CD4-positive, alpha-beta memory T cell (primary cell): ENCODE results near the gene ACYP1. TPM values are rescaled to one million over a fixed set of nuclear protein-coding genes. Genes with fewer than 3 reads are reported as not detected.
A peak's percentile ranks its signal among the peaks of the same experiment; 100 is the strongest.

ENCODE experiments used
- CTCF ChIA-PET: fragments of 350-600 bp; sonication (Branson Sonifier 250); formaldehyde crosslinking; loops from one replicate; lab custom pipeline; 2021; ENCODE audit warnings: inconsistent platforms; ENCODE audit not compliant: partially characterized antibody; lab: Charles Lee
- POLR2A ChIA-PET: fragments of 350-600 bp; sonication (Branson Sonifier 250); formaldehyde crosslinking; loops from one replicate; lab custom pipeline; 2021; ENCODE audit not compliant: partially characterized antibody; lab: Charles Lee
- DNase-seq, 5 donors: peaks; one replicate each; pipeline versions ENCODE4 v3.0.0 to v3.0.0-alpha.2; 2020 to 2022; ENCODE audit warnings: mixed read lengths in 1 of 5
- H3K27ac ChIP-seq: one replicate; pipeline ENCODE4 v1.7.0; 2013; ENCODE audit warnings: low read depth, low read length
- H3K27me3 ChIP-seq: 2 replicates; pipeline ENCODE4 v1.7.0; 2013; ENCODE audit warnings: mild to moderate bottlenecking, low read length, moderate library complexity; ENCODE audit not compliant: insufficient read depth
- H3K36me3 ChIP-seq: 2 replicates; pipeline ENCODE4 v1.7.0; 2013; ENCODE audit warnings: mild to moderate bottlenecking, low read length, moderate library complexity; ENCODE audit not compliant: insufficient read depth
- H3K4me1 ChIP-seq: 2 replicates; pipeline ENCODE4 v1.7.0; 2013; ENCODE audit warnings: mild to moderate bottlenecking, low read length, moderate library complexity; ENCODE audit not compliant: insufficient read depth
- H3K4me3 ChIP-seq, 2 donors: one replicate each; pipeline ENCODE4 v1.7.0; 2013; ENCODE audit warnings: low read length in 2 of 2, mild to moderate bottlenecking in 1 of 2
- H3K9me3 ChIP-seq, 2 donors: one replicate each; pipeline ENCODE4 v1.7.0; 2013; ENCODE audit warnings: low read length in 2 of 2, control low read depth in 1 of 2; ENCODE audit not compliant: control insufficient read depth in 1 of 2
- H3K27ac Mint-ChIP-seq, 7 donors: one replicate each; pipeline ENCODE4 v1.8.0; 2020 to 2021; ENCODE audit warnings: mixed read lengths in 7 of 7, mild to moderate bottlenecking in 6 of 7, inconsistent platforms in 3 of 7, moderate library complexity in 3 of 7
- H3K27me3 Mint-ChIP-seq, 2 donors: one replicate each; pipeline ENCODE4 v1.8.0; 2020 to 2021; ENCODE audit warnings: mixed read lengths in 2 of 2
- H3K36me3 Mint-ChIP-seq, 2 donors: one replicate each; pipeline ENCODE4 v1.8.0; 2020 to 2021; ENCODE audit warnings: mixed read lengths in 2 of 2, inconsistent platforms in 1 of 2, mild to moderate bottlenecking in 1 of 2
- H3K4me1 Mint-ChIP-seq, 4 donors: one replicate each; pipeline ENCODE4 v1.8.0; 2020 to 2021; ENCODE audit warnings: mixed read lengths in 4 of 4, mild to moderate bottlenecking in 1 of 4
- H3K4me3 Mint-ChIP-seq, 8 donors: one replicate each; pipeline ENCODE4 v1.8.0; 2020 to 2021; ENCODE audit warnings: mixed read lengths in 8 of 8, mild to moderate bottlenecking in 7 of 8, moderate library complexity in 6 of 8, inconsistent platforms in 3 of 8
- H3K9me3 Mint-ChIP-seq, 8 donors: one replicate each; pipeline ENCODE4 v1.8.0; 2020 to 2021; ENCODE audit warnings: mixed read lengths in 8 of 8, mild to moderate bottlenecking in 5 of 8, inconsistent platforms in 3 of 8, moderate library complexity in 1 of 8
- intact Hi-C: fragments of 100-400 bp; cut with micrococcal nuclease; formaldehyde crosslinking; loops from one replicate; pipeline ENCODE4 v1.15.1; 2023
- polyA plus RNA-seq, 2 donors: library from polyadenylated mRNA; unstranded; fragments of 300-500 nt; fragmentation: Illumina TruSeq; gene quantifications; one replicate each; pipeline ENCODE4 v1.2.3, GENCODE V29; 2021
- total RNA-seq, 2 experiments: library from RNA; stranded (reverse); gene quantifications; one replicate each; pipeline ENCODE4 v1.2.3, GENCODE V29; 2021

The ACYP1 gene
- total and polyA plus RNA-seq, 4 experiments from 2014 or later = 16.0 to 46.6 (median 29.6) TPM

GRCh38 chr14:75095690-75096089 lies 31.9 kb upstream of the ACYP1 start:
- H3K4me3 Mint-ChIP-seq = no peak overlapping the region
- intact Hi-C loops = no loop called here
- Histone ChIP-seq H3K27ac (no peak overlapping the region), H3K36me3 (peaks cover 58% of the 10 kb centered on the region), H3K4me1 (no peaks in the 10 kb centered on the region), H3K4me3 (no peak overlapping the region), H3K9me3 (no peaks in the 10 kb centered on the region), H3K27me3 (no peaks in the 10 kb centered on the region)
- H3K27ac Mint-ChIP-seq = peak overlapping the region in 1 of 7 donors; percentile 12
- no peaks in the 10 kb centered on the region for H3K9me3 Mint-ChIP-seq
- H3K4me1 Mint-ChIP-seq = peaks cover 0 to 4% (median 3%) of the 10 kb centered on the region in 4 donors
- no peaks in the 10 kb centered on the region for H3K27me3 Mint-ChIP-seq
- peaks cover 58 to 69% of the 10 kb centered on the region in 2 donors for H3K36me3 Mint-ChIP-seq
- ChIA-PET CTCF (interaction anchor here (1.0 to 1.2 kb wide), 3 partner anchors 191 to 457 kb away, joined by 3 to 4 read pairs (median 3); no protein-coding TSS in a partner anchor), POLR2A (no interaction called here)
- no peak for DNase-seq

GRCh38 chr14:75094896-75095295 lies 31.1 kb upstream of the ACYP1 start:
- Mint-ChIP-seq H3K36me3 (peaks cover 52 to 70% of the 10 kb centered on the region in 2 donors), H3K27me3 (no peaks in the 10 kb centered on the region), H3K27ac (no peak overlapping the region), H3K4me3 (no peak overlapping the region), H3K9me3 (no peaks in the 10 kb centered on the region), H3K4me1 (peaks cover 0 to 4% (median 3%) of the 10 kb centered on the region in 4 donors)
- peaks cover 52% of the 10 kb centered on the region for H3K36me3 ChIP-seq
- H3K27me3 ChIP-seq = no peaks in the 10 kb centered on the region
- POLR2A ChIA-PET = no interaction called here
- CTCF ChIA-PET = interaction anchor here (1.0 to 1.2 kb wide), 3 partner anchors 190 to 456 kb away, joined by 3 to 5 read pairs (median 4); no protein-coding TSS in a partner anchor
- no peaks in the 10 kb centered on the region for H3K4me1 ChIP-seq
- no peak overlapping the region for H3K27ac ChIP-seq
- intact Hi-C loops = no loop called here
- no peak overlapping the region for H3K4me3 ChIP-seq
- H3K9me3 ChIP-seq = no peaks in the 10 kb centered on the region
- no peak for DNase-seq

GRCh38 chr14:75092698-75093097 lies 28.9 kb upstream of the ACYP1 start:
- DNase-seq = no peak
- Histone ChIP-seq H3K4me1 (no peaks in the 10 kb centered on the region), H3K36me3 (peaks cover 42% of the 10 kb centered on the region), H3K9me3 (no peaks in the 10 kb centered on the region), H3K27me3 (no peaks in the 10 kb centered on the region), H3K4me3 (no peak overlapping the region), H3K27ac (no peak overlapping the region)
- Mint-ChIP-seq H3K27ac (no peak overlapping the region), H3K36me3 (peaks cover 41 to 64% of the 10 kb centered on the region in 2 donors), H3K27me3 (no peaks in the 10 kb centered on the region), H3K9me3 (no peaks in the 10 kb centered on the region), H3K4me1 (peaks cover 0 to 1% (median under 1%) of the 10 kb centered on the region in 4 donors), H3K4me3 (no peak overlapping the region)
- ChIA-PET CTCF (interaction anchor here (0.5 to 8.8 kb wide), 4 partner anchors 146 to 232 kb away, joined by 3 to 101 read pairs (median 14); no protein-coding TSS in a partner anchor), POLR2A (no interaction called here)
- intact Hi-C loops = no loop called here

- intact Hi-C loops = no loop called here
- no peaks in the 10 kb centered on the region for H3K27me3 Mint-ChIP-seq
- H3K36me3 Mint-ChIP-seq = peaks cover 41 to 64% of the 10 kb centered on the region in 2 donors
- H3K27ac Mint-ChIP-seq = peak overlapping the region in 3 of 7 donors; percentile 35 to 82 (median 66)
- H3K4me3 ChIP-seq = no peak overlapping the region
- H3K27me3 ChIP-seq = no peaks in the 10 kb centered on the region
- H3K4me1 ChIP-seq = no peaks in the 10 kb centered on the region
- no peaks in the 10 kb centered on the region for H3K9me3 Mint-ChIP-seq
- POLR2A ChIA-PET = no interaction called here
- H3K36me3 ChIP-seq = peaks cover 38% of the 10 kb centered on the region
- CTCF ChIA-PET = interaction anchor here (1.1 to 8.8 kb wide), 5 partner anchors 13 to 231 kb away, joined by 3 to 101 read pairs (median 19); no protein-coding TSS in a partner anchor
- no peak overlapping the region for H3K27ac ChIP-seq
- no peaks in the 10 kb centered on the region for H3K9me3 ChIP-seq
- DNase-seq = no peak
- H3K4me3 Mint-ChIP-seq = peak overlapping the region in 1 of 8 donors; percentile 41
- H3K4me1 Mint-ChIP-seq = no peaks in the 10 kb centered on the region
These were observed 27.4 kb upstream of the ACYP1 start for GRCh38 chr14:75091251-75091650.

GRCh38 chr14:75090353-75090752 lies 26.5 kb upstream of the ACYP1 start:
- H3K4me3 ChIP-seq = no peak overlapping the region
- H3K27me3 Mint-ChIP-seq = no peaks in the 10 kb centered on the region
- no peak overlapping the region for H3K27ac Mint-ChIP-seq
- peaks cover 36% of the 10 kb centered on the region for H3K36me3 ChIP-seq
- H3K36me3 Mint-ChIP-seq = peaks cover 44 to 65% of the 10 kb centered on the region in 2 donors
- ChIA-PET POLR2A (interaction anchor here (1.0 kb wide), 1 partner anchor 18 kb away, joined by 3 read pairs; no protein-coding TSS in a partner anchor), CTCF (interaction anchor here (0.6 to 8.8 kb wide), 8 partner anchors 9 to 230 kb away, joined by 3 to 101 read pairs (median 20); no protein-coding TSS in a partner anchor)
- no peaks in the 10 kb centered on the region for H3K4me1 ChIP-seq
- H3K27ac ChIP-seq = no peak overlapping the region
- intact Hi-C loops = no loop called here
- no peak for DNase-seq
- H3K4me3 Mint-ChIP-seq = no peak overlapping the region
- H3K4me1 Mint-ChIP-seq = no peaks in the 10 kb centered on the region
- H3K9me3 Mint-ChIP-seq = no peaks in the 10 kb centered on the region
- no peaks in the 10 kb centered on the region for H3K27me3 ChIP-seq
- no peaks in the 10 kb centered on the region for H3K9me3 ChIP-seq

- ChIA-PET CTCF (interaction anchor here (0.7 to 8.8 kb wide), 46 partner anchors 9 to 480 kb away, joined by 3 to 121 read pairs (median 5); partner anchors contain the start of genes ACYP1, EIF2B2 and RPS6KL1), POLR2A (interaction anchor here (0.6 to 1.2 kb wide), 4 partner anchors 40 to 291 kb away, joined by 3 to 7 read pairs (median 4); partner anchors contain the start of gene EIF2B2)
- intact Hi-C loops = loop anchor here (1.0 to 5.0 kb wide), 2 partner anchors 227 to 481 kb away; no protein-coding TSS in a partner anchor
- H3K36me3 ChIP-seq = peaks cover 34% of the 10 kb centered on the region
- Mint-ChIP-seq H3K9me3 (no peaks in the 10 kb centered on the region), H3K36me3 (peaks cover 48 to 66% of the 10 kb centered on the region in 2 donors), H3K4me1 (no peaks in the 10 kb centered on the region), H3K27me3 (no peaks in the 10 kb centered on the region), H3K27ac (peak overlapping the region in 1 of 7 donors; percentile 47), H3K4me3 (no peak overlapping the region)
- H3K27me3 ChIP-seq = no peaks in the 10 kb centered on the region
- H3K4me1 ChIP-seq = no peaks in the 10 kb centered on the region
- no peak overlapping the region for H3K27ac ChIP-seq
- no peak overlapping the region for H3K4me3 ChIP-seq
- no peaks in the 10 kb centered on the region for H3K9me3 ChIP-seq
- DNase-seq = peak; percentile 37 to 48 (median 46)
These were observed 24.9 kb upstream of the ACYP1 start for GRCh38 chr14:75088566-75089373.

- H3K27ac Mint-ChIP-seq = no peak overlapping the region
- CTCF ChIA-PET = interaction anchor here (0.7 to 8.8 kb wide), 42 partner anchors 8 to 479 kb away, joined by 3 to 121 read pairs (median 5); partner anchors contain the start of genes ACYP1, EIF2B2 and RPS6KL1
- POLR2A ChIA-PET = interaction anchor here (0.6 to 1.2 kb wide), 4 partner anchors 40 to 291 kb away, joined by 3 to 7 read pairs (median 4); partner anchors contain the start of gene EIF2B2
- H3K4me3 Mint-ChIP-seq = no peak overlapping the region
- H3K27me3 Mint-ChIP-seq = no peaks in the 10 kb centered on the region
- H3K9me3 Mint-ChIP-seq = no peaks in the 10 kb centered on the region
- DNase-seq = no peak
- Histone ChIP-seq H3K27ac (no peak overlapping the region), H3K27me3 (no peaks in the 10 kb centered on the region), H3K4me1 (no peaks in the 10 kb centered on the region), H3K36me3 (peaks cover 38% of the 10 kb centered on the region), H3K9me3 (no peaks in the 10 kb centered on the region), H3K4me3 (no peak overlapping the region)
- no peaks in the 10 kb centered on the region for H3K4me1 Mint-ChIP-seq
- peaks cover 51 to 68% of the 10 kb centered on the region in 2 donors for H3K36me3 Mint-ChIP-seq
- intact Hi-C loops = loop anchor here (1.0 to 5.0 kb wide), 2 partner anchors 227 to 481 kb away; no protein-coding TSS in a partner anchor
These were observed 24.3 kb upstream of the ACYP1 start for GRCh38 chr14:75088153-75088552.
